CD4-positive, alpha-beta T cell (primary cell): ENCODE data around the gene INSRR. TPM values are rescaled to one million over a fixed set of nuclear protein-coding genes. Genes with fewer than 3 reads are reported as not detected.

Experiments used
- ATAC-seq: fragments of 200-7000 bp; cut with Tn5 transposase; one replicate; pipeline ENCODE4 v1.10.0; 2022; ENCODE audit warnings: mild to moderate bottlenecking; ENCODE audit not compliant: poor library complexity
- CTCF ChIA-PET: fragments of 350-600 bp; sonication (Branson Sonifier 250); formaldehyde crosslinking; loops from one replicate; lab custom pipeline; 2021; ENCODE audit warnings: antibody characterized with exemption, inconsistent platforms; lab: Charles Lee
- POLR2A ChIA-PET: fragments of 350-600 bp; sonication (Branson Sonifier 250); formaldehyde crosslinking; loops from one replicate; lab custom pipeline; 2021; ENCODE audit warnings: antibody characterized with exemption, inconsistent platforms; lab: Charles Lee
- DNase-seq, 14 experiments: peaks; one replicate each; pipeline ENCODE4 v3.0.0-alpha.2; 2013 to 2020; ENCODE audit warnings: mixed read lengths in 2 of 14
- H3K27ac ChIP-seq, 2 donors: one replicate each; pipeline versions ENCODE4 v1.5.1 to v1.7.0; 2013; ENCODE audit warnings: low read length in 2 of 2, low read depth in 1 of 2, mild to moderate bottlenecking in 1 of 2
- H3K27me3 ChIP-seq, 2 experiments: 1 replicate in 1 of 2; 2 replicates in 1 of 2; pipeline versions ENCODE4 v1.6.1 to v1.7.0; 2013; ENCODE audit warnings: low read length in 2 of 2, control low read depth in 1 of 2, mild to moderate bottlenecking in 1 of 2, moderate library complexity in 1 of 2; ENCODE audit not compliant: insufficient read depth in 2 of 2, control insufficient read depth in 1 of 2
- H3K36me3 ChIP-seq: one replicate; pipeline ENCODE4 v1.6.1; 2013; ENCODE audit warnings: low read length, control low read depth; ENCODE audit not compliant: insufficient read depth
- H3K4me1 ChIP-seq: one replicate; pipeline ENCODE4 v1.6.1; 2013; ENCODE audit warnings: low read length, control low read depth; ENCODE audit not compliant: insufficient read depth
- H3K4me3 ChIP-seq: one replicate; pipeline ENCODE4 v1.5.1; 2013; ENCODE audit warnings: mild to moderate bottlenecking, low read length, moderate library complexity
- H3K9me3 ChIP-seq, 2 experiments: 1 replicate in 1 of 2; 2 replicates in 1 of 2; pipeline versions ENCODE4 v1.6.1 to v1.7.0; 2013; ENCODE audit warnings: low read length in 2 of 2, mild to moderate bottlenecking in 2 of 2, control low read depth in 1 of 2, moderate library complexity in 1 of 2; ENCODE audit not compliant: control insufficient read depth in 1 of 2, insufficient read depth in 1 of 2
- H3K27ac Mint-ChIP-seq: one replicate; pipeline ENCODE4 v1.8.0; 2020; ENCODE audit warnings: mixed read lengths
- H3K27me3 Mint-ChIP-seq: one replicate; pipeline ENCODE4 v1.8.0; 2021; ENCODE audit warnings: mixed read lengths
- H3K36me3 Mint-ChIP-seq: one replicate; pipeline ENCODE4 v1.8.0; 2021; ENCODE audit warnings: low read depth, mixed read lengths
- H3K4me1 Mint-ChIP-seq: one replicate; pipeline ENCODE4 v1.8.0; 2021; ENCODE audit warnings: low read depth, mixed read lengths
- H3K4me3 Mint-ChIP-seq: one replicate; pipeline ENCODE4 v1.8.0; 2020; ENCODE audit warnings: mild to moderate bottlenecking, mixed read lengths
- H3K9me3 Mint-ChIP-seq: one replicate; pipeline ENCODE4 v1.8.0; 2020; ENCODE audit warnings: mixed read lengths
- intact Hi-C, 2 experiments: fragments of 100-400 bp; cut with DNase I in 1 of 2; cut with micrococcal nuclease in 1 of 2; formaldehyde crosslinking; loops; one replicate each; pipeline versions ENCODE4 v1.15.1 to v1.9.0; 2023 to 2025; cut with DNase I, micrococcal nuclease
- total RNA-seq, 174 experiments: library from RNA in 2 of 174; stranded (reverse) in 2 of 174; gene quantifications; one replicate each; pipeline ENCODE4 v1.2.3 and lab custom pipeline; 2021 to 2026
- TF ChIP-seq, protein P1 (sequence below): fragments of 200-600 bp; IDR thresholded peaks from one replicate; pipeline ENCODE4 v1.8.0; 2022; ENCODE audit warnings: antibody characterized with exemption, mild to moderate bottlenecking

The INSRR gene
- total RNA-seq, 2 experiments from 2014 or later, result not detected

DNA sequence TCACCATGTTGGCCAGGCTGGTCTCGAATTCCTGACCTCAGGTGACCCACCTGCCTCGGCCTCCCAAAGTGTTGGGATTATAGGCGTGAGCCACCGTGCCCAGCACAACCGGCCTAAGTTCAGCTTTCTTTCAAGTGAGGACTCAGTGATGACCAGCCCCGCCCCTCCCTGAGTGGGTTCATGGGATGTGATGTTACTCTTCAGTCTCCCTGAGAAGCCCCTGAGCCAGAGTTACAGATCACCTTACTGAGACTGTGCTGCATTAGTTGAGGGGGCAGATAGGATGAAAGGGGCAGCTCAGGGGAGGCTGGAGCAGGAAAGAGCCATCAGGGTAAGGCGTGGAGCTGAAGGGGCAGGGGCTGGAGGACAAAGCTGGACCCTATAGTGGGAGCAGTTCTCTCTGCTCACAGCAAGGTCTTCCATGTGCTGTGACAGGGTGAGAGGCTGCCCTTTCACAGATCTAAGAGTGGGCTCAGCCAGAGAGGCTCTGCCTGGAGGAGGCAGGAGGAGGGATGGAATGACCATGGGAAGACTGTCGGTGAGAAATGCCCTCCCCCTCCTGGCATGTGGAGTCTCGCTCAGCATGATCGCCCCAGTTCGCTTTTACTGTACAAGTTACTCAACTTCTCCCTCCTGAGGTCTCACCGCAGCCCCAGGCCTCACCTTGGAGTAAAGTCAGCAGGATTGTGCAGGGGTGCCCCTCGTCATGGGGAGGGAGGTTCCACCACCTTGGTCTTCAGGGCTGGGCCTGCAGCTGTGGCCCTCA lies 55.6 kb downstream of the INSRR start:
- peaks cover 51% of the 10 kb centered on the region for H3K4me1 ChIP-seq
- Mint-ChIP-seq H3K9me3 (no peaks in the 10 kb centered on the region), H3K36me3 (peaks cover 61% of the 10 kb centered on the region), H3K4me3 (no peak overlapping the region), H3K27me3 (no peaks in the 10 kb centered on the region), H3K27ac (peak overlapping the region; percentile 65), H3K4me1 (peaks cover 24% of the 10 kb centered on the region)
- H3K27me3 ChIP-seq, result no peaks in the 10 kb centered on the region
- DNase-seq (no peak), ATAC-seq (no peak)
- CTCF ChIA-PET, result interaction anchor here (7.6 kb wide), 1 partner anchor 57 kb away, joined by 87 read pairs; the partner anchor contains the start of gene NTRK1
- H3K4me3 ChIP-seq, result no peak overlapping the region
- POLR2A ChIA-PET, result interaction anchor here (0.6 to 4.1 kb wide), 2 partner anchors 57 to 107 kb away, joined by 3 to 18 read pairs; partner anchors contain the start of gene NTRK1
- H3K9me3 ChIP-seq, result no peaks in the 10 kb centered on the region
- H3K36me3 ChIP-seq, result peaks cover 61% of the 10 kb centered on the region
- no peak overlapping the region for H3K27ac ChIP-seq
- TF ChIP-seq, protein P1, sequence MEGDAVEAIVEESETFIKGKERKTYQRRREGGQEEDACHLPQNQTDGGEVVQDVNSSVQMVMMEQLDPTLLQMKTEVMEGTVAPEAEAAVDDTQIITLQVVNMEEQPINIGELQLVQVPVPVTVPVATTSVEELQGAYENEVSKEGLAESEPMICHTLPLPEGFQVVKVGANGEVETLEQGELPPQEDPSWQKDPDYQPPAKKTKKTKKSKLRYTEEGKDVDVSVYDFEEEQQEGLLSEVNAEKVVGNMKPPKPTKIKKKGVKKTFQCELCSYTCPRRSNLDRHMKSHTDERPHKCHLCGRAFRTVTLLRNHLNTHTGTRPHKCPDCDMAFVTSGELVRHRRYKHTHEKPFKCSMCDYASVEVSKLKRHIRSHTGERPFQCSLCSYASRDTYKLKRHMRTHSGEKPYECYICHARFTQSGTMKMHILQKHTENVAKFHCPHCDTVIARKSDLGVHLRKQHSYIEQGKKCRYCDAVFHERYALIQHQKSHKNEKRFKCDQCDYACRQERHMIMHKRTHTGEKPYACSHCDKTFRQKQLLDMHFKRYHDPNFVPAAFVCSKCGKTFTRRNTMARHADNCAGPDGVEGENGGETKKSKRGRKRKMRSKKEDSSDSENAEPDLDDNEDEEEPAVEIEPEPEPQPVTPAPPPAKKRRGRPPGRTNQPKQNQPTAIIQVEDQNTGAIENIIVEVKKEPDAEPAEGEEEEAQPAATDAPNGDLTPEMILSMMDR, result no peak
- intact Hi-C loops, result no loop called here

DNA sequence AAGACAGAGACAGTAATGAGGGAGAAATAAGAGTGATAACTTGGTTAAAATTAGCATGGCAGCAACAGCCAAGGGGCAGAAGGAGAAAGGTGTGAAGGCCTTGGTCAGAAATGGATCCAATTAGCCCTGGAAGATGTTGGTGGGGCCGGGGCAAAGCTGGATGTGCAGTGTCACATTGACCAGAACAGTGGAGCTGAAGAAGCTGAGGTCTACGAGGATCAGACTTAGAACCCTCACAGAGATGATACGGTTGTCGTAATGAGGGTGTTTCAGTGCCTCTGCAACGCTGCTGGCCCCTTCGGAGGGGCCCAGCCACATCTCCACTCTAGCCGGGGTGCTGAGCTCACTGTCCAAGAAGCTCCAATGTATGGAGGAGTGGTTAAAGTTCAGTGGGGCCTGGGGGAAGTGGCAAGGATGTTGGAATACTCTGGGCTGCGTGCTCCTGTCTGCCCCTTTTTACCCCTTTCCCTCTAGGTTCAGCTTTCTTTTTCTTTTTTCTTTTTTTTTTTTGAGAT lies 56.4 kb downstream of the INSRR start:
- DNase-seq, result no peak
- ChIA-PET CTCF (interaction anchor here (7.6 kb wide), 1 partner anchor 58 kb away, joined by 87 read pairs; the partner anchor contains the start of gene NTRK1), POLR2A (interaction anchor here (4.1 kb wide), 1 partner anchor 58 kb away, joined by 18 read pairs; the partner anchor contains the start of gene NTRK1)
- Mint-ChIP-seq H3K27ac (peak overlapping the region; percentile 65), H3K36me3 (peaks cover 61% of the 10 kb centered on the region), H3K9me3 (no peaks in the 10 kb centered on the region), H3K4me1 (peaks cover 16% of the 10 kb centered on the region), H3K4me3 (no peak overlapping the region), H3K27me3 (no peaks in the 10 kb centered on the region)
- TF ChIP-seq, protein P1, result no peak
- intact Hi-C loops, result no loop called here
- ATAC-seq, result no peak
- H3K27me3 ChIP-seq, result no peaks in the 10 kb centered on the region
- no peak overlapping the region for H3K27ac ChIP-seq
- H3K9me3 ChIP-seq, result no peaks in the 10 kb centered on the region
- H3K4me3 ChIP-seq, result no peak overlapping the region
- peaks cover 43% of the 10 kb centered on the region for H3K4me1 ChIP-seq
- peaks cover 62% of the 10 kb centered on the region for H3K36me3 ChIP-seq

DNA sequence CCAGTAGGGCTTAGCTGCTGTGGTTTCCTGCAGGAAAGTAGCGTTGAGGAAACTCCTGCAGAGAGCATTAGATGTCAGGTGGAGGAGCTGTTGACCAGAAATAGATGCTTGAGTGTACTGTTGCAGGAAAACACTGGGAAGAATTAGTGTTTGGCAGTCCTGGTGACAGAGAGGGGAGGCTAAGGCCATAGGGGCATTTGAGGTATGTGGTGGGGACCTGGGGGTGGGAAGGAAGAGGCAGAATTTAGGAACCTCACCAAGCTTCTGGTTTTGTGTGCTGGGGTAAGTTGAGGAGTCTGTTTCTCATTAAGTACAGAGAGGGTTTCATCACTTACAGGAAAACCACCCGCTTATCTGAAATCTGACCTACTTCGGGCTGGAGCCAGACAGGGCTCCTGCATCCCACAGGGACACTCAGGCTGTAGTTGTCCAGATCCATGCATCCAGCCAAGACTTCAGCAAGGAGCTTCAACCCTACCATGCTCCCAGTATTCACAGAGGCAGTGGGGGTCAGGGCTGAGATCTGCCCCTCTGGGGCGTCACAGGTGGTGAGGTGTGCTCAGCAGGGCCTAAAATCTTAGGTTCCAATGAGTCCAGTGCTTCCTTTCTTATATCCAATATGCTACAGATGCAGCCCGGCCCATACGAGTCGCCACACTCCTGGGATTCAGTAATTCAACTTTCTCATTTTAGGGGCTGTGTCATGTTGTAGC lies 57.4 kb downstream of the INSRR start:
- ChIA-PET CTCF (interaction anchor here (0.6 to 7.6 kb wide), 4 partner anchors 12 to 76 kb away, joined by 4 to 87 read pairs (median 9); partner anchors contain the start of genes NTRK1 and SH2D2A), POLR2A (interaction anchor here (0.6 to 4.1 kb wide), 4 partner anchors 15 to 169 kb away, joined by 3 to 18 read pairs (median 3); partner anchors contain the start of genes NTRK1, PRCC and SH2D2A)
- TF ChIP-seq, protein P1, result no peak
- H3K27ac ChIP-seq, result peak overlapping the region in 1 of 2 donors; percentile 36
- H3K4me3 Mint-ChIP-seq, result no peak overlapping the region
- peaks cover 62% of the 10 kb centered on the region for H3K36me3 ChIP-seq
- no peaks in the 10 kb centered on the region for H3K9me3 Mint-ChIP-seq
- H3K36me3 Mint-ChIP-seq, result peaks cover 61% of the 10 kb centered on the region
- intact Hi-C loops, result no loop called here
- no peaks in the 10 kb centered on the region for H3K27me3 Mint-ChIP-seq
- H3K27ac Mint-ChIP-seq, result peak overlapping the region; percentile 65
- H3K4me1 Mint-ChIP-seq, result peaks cover 9% of the 10 kb centered on the region
- no peaks in the 10 kb centered on the region for H3K27me3 ChIP-seq
- ATAC-seq (no peak), DNase-seq (peak in 3 of 14 experiments; percentile 30 to 48 (median 37))
- H3K9me3 ChIP-seq, result no peaks in the 10 kb centered on the region
- peaks cover 39% of the 10 kb centered on the region for H3K4me1 ChIP-seq
- no peak overlapping the region for H3K4me3 ChIP-seq
